Right lobe of liver (tissue), 6 donors: ENCODE data around the gene ENDOV. TPM values are rescaled to one million over a fixed set of nuclear protein-coding genes. Genes with fewer than 3 reads are reported as not detected.

Experiments
- ATAC-seq, 4 donors: fragments of 200-7000 bp; cut with Tn5 transposase; one replicate each; pipeline ENCODE4 v1.9.1; 2020; ENCODE audit warnings: mild to moderate bottlenecking in 4 of 4, moderate library complexity in 4 of 4
- DNase-seq, 3 donors: peaks; one replicate each; pipeline ENCODE4 v3.0.0-alpha.2; 2020
- H3K27ac ChIP-seq, 3 donors: fragments of 200-600 bp; one replicate each; pipeline ENCODE4 v1.8.0; 2022
- H3K27me3 ChIP-seq, 2 donors: fragments of 200-600 bp; one replicate each; pipeline ENCODE4 v1.8.0; 2022
- H3K36me3 ChIP-seq, 4 donors: fragments of 200-600 bp; sonication (generic) in 1 of 4; one replicate each; pipeline versions ENCODE4 v1.5.1 to v1.8.0; 2017 to 2022; ENCODE audit warnings: control low read depth in 1 of 4
- H3K4me1 ChIP-seq, 4 donors: fragments of 200-600 bp; sonication (generic) in 1 of 4; one replicate each; pipeline versions ENCODE4 v1.5.1 to v1.8.0; 2017 to 2022; ENCODE audit warnings: control low read depth in 1 of 4
- H3K4me3 ChIP-seq, 3 donors: fragments of 200-600 bp; one replicate each; pipeline ENCODE4 v1.8.0; 2022
- H3K9me3 ChIP-seq, 4 donors: fragments of 200-600 bp; sonication (generic) in 1 of 4; one replicate each; pipeline versions ENCODE4 v1.5.1 to v1.8.0; 2017 to 2022; ENCODE audit warnings: control low read depth in 1 of 4
- CTCF ChIP-seq, 4 donors: fragments of 200-600 bp in 3 of 4; fragments of 450-650 bp in 1 of 4; IDR thresholded peaks; one replicate each; pipeline versions ENCODE4 v1.5.1 to v1.8.0; 2016 to 2022; ENCODE audit warnings: antibody characterized with exemption in 4 of 4, mild to moderate bottlenecking in 2 of 4
- POLR2A ChIP-seq: fragments of 450-650 bp; IDR thresholded peaks from one replicate; pipeline ENCODE4 v1.6.1; 2017; ENCODE audit warnings: antibody characterized with exemption, mild to moderate bottlenecking
- WGBS: methylation state at CpG from one replicate; pipeline ENCODE4 v1.1.6; 2018; ENCODE audit warnings: low coverage, low lambda C conversion rate; ENCODE audit not compliant: insufficient coverage; ENCODE audit errors: missing lambda C conversion rate; 5-methylcytosine and 5-hydroxymethylcytosine counted together
- intact Hi-C, 2 donors: fragments of 100-400 bp; cut with DNase I; formaldehyde crosslinking; loops; one replicate each; pipeline versions ENCODE4 v1.11.2 to v1.14.1; 2022
- total RNA-seq, 6 experiments: library from RNA; depleted of rRNA in 2 of 6; stranded (reverse); fragments of >200 nt in 2 of 6; fragmentation: NEBNext Ultra II Directional in 3 of 6; extraction: Animal tissue kit (Norgen Biotek cat#: 25700) in 3 of 6; gene quantifications; one replicate each; pipeline versions ENCODE4 v1.1.0 to v1.2.4, GENCODE V29; 2016 to 2023
- donor health status: DM: no; HTN: yes; CAD: no.
- donor health status: DM: no; HTN: no; CAD: no.
- donor health status: DM: no; HTN: no; CAD: no.
- donor health status: DM: no; HTN: yes; CAD: no.
- donor health status: DM: no; HTN: yes; CAD: no.

ENDOV gene
- total RNA-seq, 6 experiments from 2014 or later, result 6.8 to 14.1 (median 11.3) TPM

GRCh38 chr17:80372456-80372855 is 42.5 kb upstream of the ENDOV start:
- no peak overlapping the region for H3K27ac ChIP-seq
- ATAC-seq (no peak), DNase-seq (peak in 1 of 3 donors; percentile 4)
- TF ChIP-seq CTCF (IDR thresholded peaks at IDR 0.05) (no peak), POLR2A (no peak)
- peaks cover 32 to 96% (median 59%) of the 10 kb centered on the region in 4 donors for H3K36me3 ChIP-seq
- intact Hi-C loops, result no loop called here
- H3K9me3 ChIP-seq, result no peaks in the 10 kb centered on the region
- H3K4me1 ChIP-seq, result no peaks in the 10 kb centered on the region
- H3K27me3 ChIP-seq, result no peaks in the 10 kb centered on the region
- no peak overlapping the region for H3K4me3 ChIP-seq
- WGBS, result 91% methylated on average over 10 of the region's 11 CpGs

- 85% methylated on average over 12 of the region's 18 CpGs for WGBS
- Histone ChIP-seq H3K9me3 (no peaks in the 10 kb centered on the region), H3K4me3 (no peak overlapping the region), H3K36me3 (peaks cover 26 to 96% (median 59%) of the 10 kb centered on the region in 4 donors), H3K27ac (no peak overlapping the region), H3K4me1 (no peaks in the 10 kb centered on the region), H3K27me3 (no peaks in the 10 kb centered on the region)
- DNase-seq (peak in 1 of 3 donors; percentile 14), ATAC-seq (peak in 1 of 4 donors; percentile 31)
- no peak for TF ChIP-seq POLR2A
- no peak for TF ChIP-seq CTCF (IDR thresholded peaks at IDR 0.05)
- intact Hi-C loops, result no loop called here
These were observed 41.9 kb upstream of the ENDOV start for GRCh38 chr17:80372922-80373570.

- H3K4me3 ChIP-seq, result no peak overlapping the region
- WGBS, result 91% methylated on average over 7 of the region's 22 CpGs
- H3K9me3 ChIP-seq, result no peaks in the 10 kb centered on the region
- intact Hi-C loops, result no loop called here
- TF ChIP-seq POLR2A, result no peak
- TF ChIP-seq CTCF (IDR thresholded peaks at IDR 0.05), result no peak
- peaks cover 23 to 96% (median 59%) of the 10 kb centered on the region in 4 donors for H3K36me3 ChIP-seq
- no peaks in the 10 kb centered on the region for H3K4me1 ChIP-seq
- peak in 2 of 3 donors; percentile 11 to 32 for DNase-seq
- H3K27me3 ChIP-seq, result no peaks in the 10 kb centered on the region
- no peak overlapping the region for H3K27ac ChIP-seq
- ATAC-seq, result peak in 1 of 4 donors; percentile 14
These were observed 40.8 kb upstream of the ENDOV start for GRCh38 chr17:80374039-80374731.

GRCh38 chr17:80374732-80375585 is 40.0 kb upstream of the ENDOV start:
- ATAC-seq (no peak), DNase-seq (peak in 1 of 3 donors; percentile 22)
- Histone ChIP-seq H3K27ac (no peak overlapping the region), H3K4me3 (no peak overlapping the region), H3K4me1 (no peaks in the 10 kb centered on the region), H3K36me3 (peaks cover 17 to 96% (median 57%) of the 10 kb centered on the region in 4 donors), H3K27me3 (no peaks in the 10 kb centered on the region), H3K9me3 (no peaks in the 10 kb centered on the region)
- no peak for TF ChIP-seq CTCF (IDR thresholded peaks at IDR 0.05)
- TF ChIP-seq POLR2A, result no peak
- WGBS, result 63% methylated on average over 8 of the region's 14 CpGs
- intact Hi-C loops, result no loop called here
